LNCAP (cell line): ENCODE measurements around the gene ABTB1.

Experiments used
- CTCF ChIP-seq: fragments of 450-650 bp; IDR thresholded peaks from 2 replicates; pipeline ENCODE4 v1.5.1; 2017; ENCODE audit warnings: mild to moderate bottlenecking

ABTB1 gene

DNA sequence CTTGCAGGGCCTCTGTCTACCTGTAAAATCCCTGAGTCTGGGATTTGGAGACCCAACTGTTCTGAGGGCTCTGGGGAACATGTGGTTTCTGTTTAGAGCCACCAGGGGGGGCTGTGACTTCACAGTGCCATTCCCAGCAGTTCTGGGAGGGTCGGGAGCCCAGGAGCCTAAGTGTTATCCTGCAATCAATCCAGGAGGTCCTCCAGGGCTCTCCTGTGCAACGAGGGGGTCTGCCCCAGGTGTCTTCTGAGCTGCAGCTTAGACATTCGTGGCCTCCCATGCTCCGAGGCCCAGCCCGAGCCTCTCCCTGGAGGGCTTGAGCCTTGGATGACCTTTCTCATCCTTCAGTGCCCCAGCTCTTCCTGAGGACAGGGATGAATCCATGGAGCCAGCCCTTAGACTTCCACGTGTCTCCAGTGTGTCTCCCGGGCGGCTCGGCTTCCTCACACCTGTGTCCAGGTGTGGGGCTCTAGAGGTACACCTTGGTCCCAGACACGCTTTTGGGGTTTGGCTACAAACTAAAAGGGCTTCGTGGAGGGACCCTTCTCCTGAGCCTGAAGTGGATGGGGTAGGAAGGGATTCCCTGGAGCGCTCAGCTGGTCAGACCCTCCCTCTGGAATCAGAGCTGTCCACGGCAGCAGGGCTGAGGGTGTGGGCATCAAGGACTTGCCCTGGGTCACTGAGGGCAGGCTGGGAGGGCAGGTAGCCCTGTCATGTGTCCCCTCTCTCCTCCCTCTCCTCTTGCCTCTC, 20.3 kb upstream of the ABTB1 start:
- TF ChIP-seq CTCF: peak; percentile 79

GRCh38 chr3:127654374-127654773, 18.4 kb upstream of the ABTB1 start:
- no peak for TF ChIP-seq CTCF

- TF ChIP-seq CTCF: no peak
Observed at GRCh38 chr3:127655641-127656040, 17.1 kb upstream of the ABTB1 start.

- no peak for TF ChIP-seq CTCF
Observed at GRCh38 chr3:127656906-127657305, 15.8 kb upstream of the ABTB1 start.

- no peak for TF ChIP-seq CTCF
Observed at GRCh38 chr3:127658234-127658633, 14.5 kb upstream of the ABTB1 start.

DNA sequence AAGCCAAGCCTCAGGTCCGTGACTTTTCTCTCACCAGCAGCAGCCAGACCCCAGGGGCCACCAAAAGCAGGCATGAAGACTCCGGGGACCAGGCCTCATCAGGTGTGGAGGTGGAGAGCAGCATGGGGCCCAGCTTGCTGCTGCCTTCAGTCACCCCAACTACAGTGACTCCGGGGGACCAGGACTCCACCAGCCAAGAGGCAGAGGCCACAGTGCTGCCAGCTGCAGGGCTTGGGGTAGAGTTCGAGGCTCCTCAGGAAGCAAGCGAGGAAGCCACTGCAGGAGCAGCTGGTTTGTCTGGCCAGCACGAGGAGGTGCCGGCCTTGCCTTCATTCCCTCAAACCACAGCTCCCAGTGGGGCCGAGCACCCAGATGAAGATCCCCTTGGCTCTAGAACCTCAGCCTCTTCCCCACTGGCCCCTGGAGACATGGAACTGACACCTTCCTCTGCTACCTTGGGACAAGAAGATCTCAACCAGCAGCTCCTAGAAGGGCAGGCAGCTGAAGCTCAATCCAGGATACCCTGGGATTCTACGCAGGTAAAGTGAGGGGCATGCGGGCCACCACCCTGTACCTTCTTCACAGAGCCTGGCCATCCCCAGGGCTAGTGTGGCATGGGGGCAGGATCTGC, 12.0 kb upstream of the ABTB1 start:
- no peak for TF ChIP-seq CTCF

- no peak for TF ChIP-seq CTCF
Observed at GRCh38 chr3:127661600-127661999, 11.2 kb upstream of the ABTB1 start.
